ENCODE results near the gene CD226. TPM values are rescaled to one million over a fixed set of nuclear protein-coding genes. Genes with fewer than 3 reads are reported as not detected.

Gene CD226
- total and polyA plus RNA-seq, 2 of the 13 experiments (the other 11 are each of a cell fraction or from before 2014, with no cell fraction given) = 0.13 to 0.77 TPM

- H3K4me2 ChIP-seq (ENCODE audit: low read depth, low read length) = no peak overlapping the region
- ATAC-seq (no peak), FAIRE-seq (no peak), DNase-seq (ENCODE audit: low spot score) (no peak)
- no peaks in the 10 kb centered on the region for H4K20me1 ChIP-seq (ENCODE audit: insufficient read depth, low read length)
- in situ Hi-C loops (cut with HindIII; ENCODE audit: extremely low pct_ligation_motif_present, low pct_unique_long_range_greater_than_20kb) = no loop called here
- no peaks in the 10 kb centered on the region for H3K79me2 ChIP-seq (ENCODE audit: insufficient read depth, low read length)
- no peaks in the 10 kb centered on the region for H3K9me3 ChIP-seq (ENCODE audit: low read length)
- H3K27me3 ChIP-seq (ENCODE audit: control insufficient read depth in 1 of 2, insufficient read depth in 2 of 2, low read length in 2 of 2) = no peaks in the 10 kb centered on the region
- TF ChIP-seq KAT7 (CRISPR knock-in tag; IDR thresholded peaks at IDR 0.05; ENCODE audit: borderline replicate concordance) (no peak), POGZ (CRISPR knock-in tag; IDR thresholded peaks at IDR 0.05) (no peak), ATF1 (CRISPR knock-in tag; IDR thresholded peaks at IDR 0.05) (no peak), ZNF18 (CRISPR knock-in tag; IDR thresholded peaks at IDR 0.05; ENCODE audit: insufficient replicate concordance) (no peak), PAF1 (CRISPR knock-in tag; IDR thresholded peaks at IDR 0.05) (no peak), HDAC1 (CRISPR knock-in tag; IDR thresholded peaks at IDR 0.05) (no peak), ZNF564 (CRISPR knock-in tag; IDR thresholded peaks at IDR 0.05) (no peak)
- H3K4me3 ChIP-seq (replicated peaks in 1 of 3; ENCODE audit: insufficient read depth in 1 of 3, low read depth in 2 of 3, low read length in 3 of 3) = no peak overlapping the region
- H3K27ac ChIP-seq (ENCODE audit: extremely low read length, insufficient read depth, low read length) = no peak overlapping the region
- no peak overlapping the region for H3K9ac ChIP-seq (ENCODE audit: insufficient read depth, low read depth, low read length)
- intact Hi-C loops (cut with micrococcal nuclease; ENCODE audit: unreplicated experiment) = no loop called here
- H2AFZ ChIP-seq (ENCODE audit: low read length) = no peak overlapping the region
- WGBS (ENCODE audit: low lambda C conversion rate) = 84% methylated on average over 4 of the region's 4 CpGs
- POLR2A ChIA-PET = no interaction called here
- BruUV-seq (replicated peaks) = no TSS peak
- CTCF ChIA-PET (ENCODE audit: low intra/inter-chr PET ratio, low total read pairs) = no interaction called here
- no peaks in the 10 kb centered on the region for H3K4me1 ChIP-seq (ENCODE audit: insufficient read depth, low read length)
- H3K36me3 ChIP-seq (replicated peaks in 1 of 2; ENCODE audit: control insufficient read depth in 1 of 2, insufficient read depth in 2 of 2, low read length in 2 of 2) = no peaks in the 10 kb centered on the region
Measured at GRCh38 chr18:69963196-69963595, 15.5 kb upstream of the CD226 start.

GRCh38 chr18:69961718-69962117 lies 14.0 kb upstream of the CD226 start:
- FAIRE-seq = no peak
- POLR2A ChIA-PET = no interaction called here
- TF ChIP-seq REST (IDR thresholded peaks at IDR 0.05; ENCODE audit: borderline replicate concordance in 1 of 2, low read depth in 1 of 2, low read length in 2 of 2) = no peak
- TF ChIP-seq NFE2 (CRISPR knock-in tag; IDR thresholded peaks at IDR 0.05) = no peak
- no peak for TF ChIP-seq ZBTB34 (CRISPR knock-in tag; IDR thresholded peaks at IDR 0.05)
- TF ChIP-seq ASH2L (IDR thresholded peaks at IDR 0.05; ENCODE audit: insufficient read length, low read depth, low read length) = no peak
- TF ChIP-seq MTERF4 (CRISPR knock-in tag; IDR thresholded peaks at IDR 0.05) = no peak

More at GRCh38 chr18:69961718-69962117, 14.0 kb upstream of the CD226 start:
- Histone ChIP-seq H2AFZ (ENCODE audit: low read length) (no peak overlapping the region), H3K9ac (ENCODE audit: insufficient read depth, low read depth, low read length) (no peak overlapping the region), H3K27me3 (ENCODE audit: control insufficient read depth in 1 of 2, insufficient read depth in 2 of 2, low read length in 2 of 2) (no peaks in the 10 kb centered on the region), H3K9me3 (ENCODE audit: low read length) (no peaks in the 10 kb centered on the region), H3K4me1 (ENCODE audit: insufficient read depth, low read length) (no peaks in the 10 kb centered on the region), H3K27ac (ENCODE audit: extremely low read length, insufficient read depth, low read length) (no peak overlapping the region), H3K79me2 (ENCODE audit: insufficient read depth, low read length) (no peaks in the 10 kb centered on the region), H3K4me3 (replicated peaks in 1 of 3; ENCODE audit: insufficient read depth in 1 of 3, low read depth in 2 of 3, low read length in 3 of 3) (no peak overlapping the region), H3K4me2 (ENCODE audit: low read depth, low read length) (no peak overlapping the region), H4K20me1 (ENCODE audit: insufficient read depth, low read length) (no peaks in the 10 kb centered on the region), H3K36me3 (replicated peaks in 1 of 2; ENCODE audit: control insufficient read depth in 1 of 2, insufficient read depth in 2 of 2, low read length in 2 of 2) (no peaks in the 10 kb centered on the region)
- no TSS peak for BruUV-seq (replicated peaks)
- in situ Hi-C loops (cut with HindIII; ENCODE audit: extremely low pct_ligation_motif_present, low pct_unique_long_range_greater_than_20kb) = no loop called here
- CTCF ChIA-PET (ENCODE audit: low intra/inter-chr PET ratio, low total read pairs) = no interaction called here
- 94% methylated on average over 3 of the region's 3 CpGs for WGBS (ENCODE audit: low lambda C conversion rate)
- no peak for DNase-seq (ENCODE audit: low spot score)
- intact Hi-C loops (cut with micrococcal nuclease; ENCODE audit: unreplicated experiment) = no loop called here
- ATAC-seq = no peak
